ENCODE measurements around the gene SLC25A22. TPM values are rescaled to one million over a fixed set of nuclear protein-coding genes. Genes with fewer than 3 reads are reported as not detected.

SLC25A22 gene
- polyA plus RNA-seq, 1 experiment = 25.5 TPM

DNA sequence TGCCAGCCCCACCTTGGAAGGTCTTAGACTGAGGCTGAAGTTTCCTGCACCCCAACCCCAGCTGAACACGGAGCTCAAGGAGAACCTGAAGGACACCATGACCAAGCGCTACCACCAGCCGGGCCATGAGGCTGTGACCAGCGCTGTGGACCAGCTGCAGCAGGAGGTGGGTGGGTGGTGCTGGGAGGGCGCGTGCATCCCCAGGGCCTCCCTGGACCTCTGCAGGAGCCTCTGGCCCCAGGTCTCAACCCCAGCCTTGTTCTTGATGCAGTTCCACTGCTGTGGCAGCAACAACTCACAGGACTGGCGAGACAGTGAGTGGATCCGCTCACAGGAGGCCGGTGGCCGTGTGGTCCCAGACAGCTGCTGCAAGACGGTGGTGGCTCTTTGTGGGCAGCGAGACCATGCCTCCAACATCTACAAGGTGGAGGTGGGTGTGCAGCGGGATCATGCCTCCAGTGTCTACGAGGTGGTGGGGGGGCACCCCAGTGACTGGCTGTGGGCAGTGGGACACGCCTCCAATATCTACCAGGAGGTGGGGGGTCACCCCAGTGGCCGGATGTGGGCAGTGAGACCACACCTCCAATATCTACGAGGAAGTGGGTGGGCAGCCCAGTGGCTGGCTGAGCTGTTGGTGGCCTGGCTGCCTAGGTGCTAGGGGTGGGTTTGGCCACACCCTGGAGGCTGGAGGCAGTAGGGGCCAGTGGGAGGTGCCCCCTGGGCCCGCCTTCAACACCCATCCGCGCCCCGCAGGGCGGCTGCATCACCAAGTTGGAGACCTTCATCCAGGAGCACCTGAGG is 39.3 kb upstream of the SLC25A22 start:
- no peak for TF ChIP-seq CTCF (IDR thresholded peaks at IDR 0.05; ENCODE audit: insufficient read depth, low read depth, low read length)
- DNase-seq (ENCODE audit: low read depth) = no peak
- POLR2A ChIA-PET = no interaction called here
- CTCF ChIA-PET = interaction anchor here (1.3 kb wide), 1 partner anchor 8 kb away, joined by 3 read pairs; no protein-coding TSS in a partner anchor
- no peaks in the 10 kb centered on the region for H3K27me3 ChIP-seq (ENCODE audit: control insufficient read depth, insufficient read depth, low read length)
- peaks cover 46% of the 10 kb centered on the region for H3K36me3 ChIP-seq (ENCODE audit: control insufficient read depth, insufficient read depth, low read length)
- no peak overlapping the region for H3K4me3 ChIP-seq (ENCODE audit: low read depth, low read length)

GRCh38 chr11:836700-837099 is 38.6 kb upstream of the SLC25A22 start:
- no peak for DNase-seq (ENCODE audit: low read depth)
- Histone ChIP-seq H3K36me3 (ENCODE audit: control insufficient read depth, insufficient read depth, low read length) (peaks cover 46% of the 10 kb centered on the region), H3K27me3 (ENCODE audit: control insufficient read depth, insufficient read depth, low read length) (no peaks in the 10 kb centered on the region), H3K4me3 (ENCODE audit: low read depth, low read length) (no peak overlapping the region)
- TF ChIP-seq CTCF (IDR thresholded peaks at IDR 0.05; ENCODE audit: insufficient read depth, low read depth, low read length) = no peak
- ChIA-PET CTCF (no interaction called here), POLR2A (interaction anchor here (0.5 kb wide), 1 partner anchor 91 kb away, joined by 3 read pairs; no protein-coding TSS in a partner anchor)

GRCh38 chr11:836274-836673 is 38.2 kb upstream of the SLC25A22 start:
- Histone ChIP-seq H3K4me3 (ENCODE audit: low read depth, low read length) (no peak overlapping the region), H3K27me3 (ENCODE audit: control insufficient read depth, insufficient read depth, low read length) (no peaks in the 10 kb centered on the region), H3K36me3 (ENCODE audit: control insufficient read depth, insufficient read depth, low read length) (peaks cover 46% of the 10 kb centered on the region)
- ChIA-PET POLR2A (interaction anchor here (0.5 kb wide), 1 partner anchor 91 kb away, joined by 3 read pairs; no protein-coding TSS in a partner anchor), CTCF (no interaction called here)
- TF ChIP-seq CTCF (IDR thresholded peaks at IDR 0.05; ENCODE audit: insufficient read depth, low read depth, low read length) = no peak
- no peak for DNase-seq (ENCODE audit: low read depth)

GRCh38 chr11:834371-835316 is 36.6 kb upstream of the SLC25A22 start:
- no peaks in the 10 kb centered on the region for H3K27me3 ChIP-seq (ENCODE audit: control insufficient read depth, insufficient read depth, low read length)
- ChIA-PET CTCF (interaction anchor here (0.7 to 1.7 kb wide), 7 partner anchors 9 to 216 kb away, joined by 3 to 6 read pairs (median 3); no protein-coding TSS in a partner anchor), POLR2A (interaction anchor here (0.6 to 3.1 kb wide), 2 partner anchors 10 to 66 kb away, joined by 4 to 15 read pairs; no protein-coding TSS in a partner anchor)
- H3K4me3 ChIP-seq (ENCODE audit: low read depth, low read length) = peak overlapping the region; percentile 80
- TF ChIP-seq CTCF (IDR thresholded peaks at IDR 0.05; ENCODE audit: insufficient read depth, low read depth, low read length) = no peak
- no peak for DNase-seq (ENCODE audit: low read depth)
- H3K36me3 ChIP-seq (ENCODE audit: control insufficient read depth, insufficient read depth, low read length) = peaks cover 32% of the 10 kb centered on the region

Measured in BJ (cell line).